Measurements from ENCODE around the gene TSPYL1. TPM values are rescaled to one million over a fixed set of nuclear protein-coding genes. Genes with fewer than 3 reads are reported as not detected.
"Not testable (repeated sequence)": the region's sequence is repeated elsewhere in the genome, so short reads cannot be mapped to it uniquely, and the experiment has no call there.

Gene TSPYL1
- total RNA-seq, 4 donors from 2014 or later = 17.4 to 94.9 (median 57.7) TPM

- intact Hi-C loops (cut with DNase I; ENCODE audit: low total_unique reads) = no loop called here
- TF ChIP-seq POLR2A (IDR thresholded peaks at IDR 0.05) (no peak), CTCF (IDR thresholded peaks at IDR 0.05) (peak; percentile 79 to 84 (median 80))
These were observed 8.1 kb upstream of the TSPYL1 start for GRCh38 chr6:116287689-116288282.

DNA sequence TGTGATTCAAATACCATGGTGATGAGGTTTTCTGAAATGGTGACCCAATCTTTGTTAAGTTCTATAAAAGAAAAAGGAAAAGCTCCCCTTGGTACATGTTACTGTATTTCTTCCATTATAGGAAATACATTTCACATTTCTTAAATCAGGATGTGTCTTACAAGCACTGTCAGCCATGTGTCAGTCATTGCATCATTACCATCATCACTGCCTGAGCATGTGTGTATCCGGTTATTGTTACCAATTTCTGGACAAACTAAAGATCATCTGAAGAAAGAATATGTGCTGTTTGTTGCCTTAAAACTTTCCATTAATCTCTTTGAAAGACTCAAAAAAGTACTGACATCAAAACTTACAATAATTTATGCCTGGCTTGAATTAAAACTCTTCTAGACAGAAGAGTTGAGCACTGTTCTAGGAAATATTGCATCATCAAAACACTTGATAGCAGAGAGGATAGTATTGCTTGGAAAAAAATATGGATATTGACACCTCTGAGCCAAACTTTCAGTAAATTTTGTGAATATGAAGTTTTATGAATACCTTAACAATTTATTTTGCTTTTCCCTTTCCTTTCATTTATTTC lies 7.1 kb upstream of the TSPYL1 start:
- H3K27ac ChIP-seq = no peak overlapping the region
- no peaks in the 10 kb centered on the region for H3K4me1 ChIP-seq
- H3K36me3 ChIP-seq = no peaks in the 10 kb centered on the region
- no peak for DNase-seq
- intact Hi-C loops (cut with DNase I; ENCODE audit: low total_unique reads) = no loop called here
- H3K4me3 ChIP-seq = no peak overlapping the region
- TF ChIP-seq CTCF (IDR thresholded peaks at IDR 0.05) = no peak
- no peak for TF ChIP-seq POLR2A (IDR thresholded peaks at IDR 0.05)
- H3K27me3 ChIP-seq = no peaks in the 10 kb centered on the region
- no peaks in the 10 kb centered on the region for H3K9me3 ChIP-seq

More at GRCh38 chr6:116287689-116288282, 8.1 kb upstream of the TSPYL1 start:
- H3K27ac ChIP-seq = no peak overlapping the region
- H3K36me3 ChIP-seq = no peaks in the 10 kb centered on the region
- no peak for DNase-seq
- no peak overlapping the region for H3K4me3 ChIP-seq
- no peaks in the 10 kb centered on the region for H3K27me3 ChIP-seq
- H3K9me3 ChIP-seq = no peaks in the 10 kb centered on the region
- no peaks in the 10 kb centered on the region for H3K4me1 ChIP-seq

- H3K4me3 ChIP-seq; H3K27ac ChIP-seq; intact Hi-C loops (cut with DNase I; ENCODE audit: low total_unique reads); H3K27me3 ChIP-seq; DNase-seq; H3K36me3 ChIP-seq; H3K4me1 ChIP-seq; H3K9me3 ChIP-seq: not testable (repeated sequence)
These were observed 5.3 kb upstream of the TSPYL1 start for GRCh38 chr6:116284984-116285383.

DNA sequence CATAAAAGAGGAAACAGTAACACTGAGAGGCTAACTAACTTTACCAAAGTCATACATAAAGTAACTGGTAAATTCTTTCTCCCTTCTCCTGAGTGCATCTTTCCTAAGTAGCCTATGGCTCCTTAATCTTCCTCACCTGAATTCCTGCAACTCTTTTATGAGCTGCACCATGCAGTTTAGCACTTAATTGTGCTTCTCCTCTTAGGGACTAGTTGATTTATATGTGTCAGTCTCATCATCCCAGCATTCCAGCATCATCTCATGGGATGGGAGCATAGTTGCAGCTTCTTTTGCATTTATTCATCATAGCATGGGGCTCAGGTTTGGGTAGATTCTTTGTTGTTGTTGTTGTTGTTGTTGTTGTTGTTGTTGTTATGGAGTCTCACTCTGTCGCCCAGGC lies 3.5 kb upstream of the TSPYL1 start:
- Histone ChIP-seq H3K9me3 (no peaks in the 10 kb centered on the region), H3K27me3 (no peaks in the 10 kb centered on the region), H3K4me3 (no peak overlapping the region), H3K27ac (no peak overlapping the region), H3K36me3 (no peaks in the 10 kb centered on the region), H3K4me1 (peaks cover 3 to 5% of the 10 kb centered on the region in 2 donors)
- intact Hi-C loops (cut with DNase I; ENCODE audit: low total_unique reads) = no loop called here
- DNase-seq = no peak
- TF ChIP-seq CTCF (IDR thresholded peaks at IDR 0.05) (no peak), POLR2A (IDR thresholded peaks at IDR 0.05) (no peak)

GRCh38 chr6:116282698-116283097 lies 3.0 kb upstream of the TSPYL1 start:
- DNase-seq = no peak
- TF ChIP-seq CTCF (IDR thresholded peaks at IDR 0.05) = no peak
- TF ChIP-seq POLR2A (IDR thresholded peaks at IDR 0.05) = no peak
- H3K4me3 ChIP-seq = no peak overlapping the region
- no peak overlapping the region for H3K27ac ChIP-seq
- H3K27me3 ChIP-seq = no peaks in the 10 kb centered on the region
- intact Hi-C loops (cut with DNase I; ENCODE audit: low total_unique reads) = no loop called here
- no peaks in the 10 kb centered on the region for H3K9me3 ChIP-seq
- H3K4me1 ChIP-seq = peaks cover 5% of the 10 kb centered on the region in 2 donors
- H3K36me3 ChIP-seq = no peaks in the 10 kb centered on the region

Measured in uterus (tissue), 4 donors.